AG09309 (cell line): ENCODE data around the gene NTNG2.

Experiments
- DNase-seq: peaks from one replicate; pipeline ENCODE4 v3.0.0-alpha.2; 2010; ENCODE audit warnings: low read depth
- H3K4me3 ChIP-seq: 2 replicates; pipeline ENCODE4 v1.5.1; 2011; ENCODE audit warnings: mild to moderate bottlenecking, low read depth, low read length, moderate library complexity; ENCODE audit not compliant: control insufficient read depth
- CTCF ChIP-seq: IDR thresholded peaks from 2 replicates; pipeline ENCODE4 v1.5.1; 2011; ENCODE audit warnings: mild to moderate bottlenecking, low read depth, low read length, inconsistent platforms; ENCODE audit not compliant: insufficient read depth, control insufficient read depth; ENCODE audit errors: missing control alignments

NTNG2 gene

GRCh38 chr9:132235894-132236661 lies 74.2 kb downstream of the NTNG2 start:
- peak; percentile 99 for TF ChIP-seq CTCF
- no peak for DNase-seq
- no peak overlapping the region for H3K4me3 ChIP-seq

DNA sequence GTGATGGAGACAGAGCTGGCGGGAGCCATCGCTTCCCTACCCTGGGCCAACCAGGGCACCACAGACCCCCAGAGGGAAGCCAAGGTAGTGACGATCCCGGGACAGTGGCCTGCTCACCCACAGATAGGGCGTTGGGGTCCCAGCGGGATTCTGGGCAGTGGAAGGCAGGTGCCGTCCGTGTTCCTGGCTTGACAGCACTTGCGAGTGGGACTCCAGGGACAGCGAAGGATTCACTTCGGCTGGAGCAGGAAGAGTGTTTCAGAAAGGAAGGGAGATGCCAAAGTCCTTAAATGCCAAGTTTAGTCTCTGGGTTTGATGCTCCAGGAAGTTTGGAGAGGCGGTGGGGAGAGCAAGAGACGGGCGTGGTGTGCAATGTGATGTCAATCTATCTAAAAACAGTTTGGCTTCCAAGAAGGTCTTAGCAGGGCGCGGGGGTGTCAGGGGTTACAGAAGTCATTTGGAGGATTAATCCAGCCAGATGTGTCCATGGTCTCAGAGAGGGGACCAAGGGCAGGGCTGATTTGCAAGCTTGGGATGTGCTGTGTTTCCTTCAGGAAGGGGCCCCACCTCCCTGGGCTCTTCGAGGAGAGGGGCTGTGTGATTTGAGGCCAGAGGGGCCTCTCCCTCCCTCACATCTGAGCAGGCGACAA lies 74.9 kb downstream of the NTNG2 start:
- no peak overlapping the region for H3K4me3 ChIP-seq
- no peak for DNase-seq
- no peak for TF ChIP-seq CTCF

- no peak for TF ChIP-seq CTCF
- no peak for DNase-seq
- H3K4me3 ChIP-seq = no peak overlapping the region
These were observed 75.6 kb downstream of the NTNG2 start for GRCh38 chr9:132237481-132237880.

- no peak for DNase-seq
- no peak overlapping the region for H3K4me3 ChIP-seq
- no peak for TF ChIP-seq CTCF
These were observed 76.4 kb downstream of the NTNG2 start for GRCh38 chr9:132238026-132238972.

- no peak for TF ChIP-seq CTCF
- no peak for DNase-seq
- no peak overlapping the region for H3K4me3 ChIP-seq
These were observed 77.1 kb downstream of the NTNG2 start for GRCh38 chr9:132238992-132239391.

DNA sequence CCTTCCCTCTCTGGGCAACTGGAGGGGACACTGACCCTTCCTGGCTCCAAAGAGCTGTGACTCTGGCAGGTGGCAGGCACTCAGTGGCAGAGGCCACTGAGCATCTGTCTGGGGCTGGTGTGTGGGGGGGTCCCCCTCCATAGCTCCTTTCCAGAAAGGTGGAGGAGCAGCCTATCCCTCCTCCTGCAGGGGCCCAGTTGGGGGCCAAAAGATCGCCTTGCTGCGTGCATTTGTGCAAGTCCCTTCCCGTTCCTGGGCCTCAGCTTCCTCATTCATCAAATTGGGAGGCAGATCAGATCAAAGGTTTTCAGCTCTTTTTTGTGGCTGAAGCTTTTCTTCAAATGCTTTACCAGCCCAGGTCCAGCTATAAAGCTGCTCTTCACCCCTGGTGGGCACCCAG lies 77.7 kb downstream of the NTNG2 start:
- no peak for DNase-seq
- no peak overlapping the region for H3K4me3 ChIP-seq
- TF ChIP-seq CTCF = no peak
